SK-N-MC (cell line): ENCODE measurements around the gene TMEM225B.

Source experiments
- EZH2 ChIP-seq: fragments of 200-600 bp; sonication (generic); IDR thresholded peaks from one replicate; pipeline ENCODE4 v1.6.1; 2017; ENCODE audit warnings: antibody characterized with exemption
- POLR2AphosphoS5 ChIP-seq: IDR thresholded peaks from 2 replicates; pipeline ENCODE4 v1.6.1; 2012; ENCODE audit warnings: mild to moderate bottlenecking, low read depth, low read length, borderline replicate concordance

DNA sequence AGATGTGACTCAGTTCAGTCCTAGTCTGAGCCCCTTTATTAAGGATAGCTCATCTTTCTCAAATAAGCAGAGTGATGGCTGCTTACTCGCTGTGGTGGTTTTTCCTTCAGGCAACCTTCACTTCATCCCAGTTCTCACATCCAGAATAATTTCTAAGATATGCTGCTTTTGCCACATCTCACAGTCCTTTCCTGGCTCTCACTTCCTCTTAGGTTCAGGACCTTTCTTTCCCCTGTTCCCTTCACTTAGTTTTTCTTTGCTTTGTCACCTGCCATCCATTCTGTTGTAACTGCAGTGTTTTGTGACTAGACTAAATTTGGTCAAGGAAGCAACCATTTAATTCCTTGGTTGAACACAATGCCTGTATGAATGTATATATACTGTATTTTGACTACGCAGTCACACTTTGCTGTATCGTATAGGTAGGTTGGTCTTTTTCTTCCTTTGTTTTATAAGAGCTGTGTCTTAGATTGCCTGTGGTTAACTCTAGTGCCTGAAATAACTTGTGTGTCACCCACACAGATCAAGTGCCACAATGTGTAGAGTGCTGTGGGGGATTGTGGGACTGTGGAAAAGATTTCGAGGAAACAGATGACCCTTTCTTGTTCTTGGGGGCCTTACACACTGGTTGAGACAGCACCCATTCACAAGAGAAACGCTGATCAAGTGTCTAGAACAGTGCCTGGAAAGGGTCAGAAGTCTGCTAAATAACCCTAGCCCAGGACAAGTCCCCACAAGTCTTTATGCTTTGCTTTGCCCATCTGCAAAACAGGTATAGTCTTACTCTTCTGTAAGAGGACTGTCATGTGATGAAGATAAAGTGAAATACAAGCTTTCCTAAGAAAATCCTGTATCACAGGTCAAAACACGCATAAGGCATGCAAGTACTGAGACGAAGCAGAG, 37.0 kb upstream of the TMEM225B start:
- TF ChIP-seq EZH2 (no peak), POLR2AphosphoS5 (no peak)
